MCF 10A (cell line): ENCODE data around the gene SBNO1. TPM values are rescaled to one million over a fixed set of nuclear protein-coding genes. Genes with fewer than 3 reads are reported as not detected.

Experiments
- BruUV-seq: library from RNA; stranded (reverse); fragments of 400-500 nt; replicated peaks from 2 replicates; lab custom pipeline; 2021; lab: Mats Ljungman, UMichigan
- CTCF ChIA-PET: fragments of 300-600 bp; sonication (Branson Sonifier 250); formaldehyde crosslinking; extraction: SDS; loops from one replicate; lab custom pipeline; 2021; ENCODE audit warnings: antibody characterized with exemption, inconsistent platforms; lab: Yijun Ruan, JAX
- POLR2A ChIA-PET: fragments of 300-600, 350-650 bp; sonication (Branson Sonifier 250); formaldehyde crosslinking; extraction: SDS; loops from one replicate; lab custom pipeline; 2020; ENCODE audit warnings: antibody characterized with exemption, inconsistent platforms; lab: Yijun Ruan, JAX
- DNase-seq: peaks from one replicate; pipeline ENCODE4 v3.0.0-alpha.2; 2018; ENCODE audit not compliant: unreplicated experiment
- H3K27ac Mint-ChIP-seq: one replicate; pipeline ENCODE4 v1.8.0; 2022; ENCODE audit warnings: mild to moderate bottlenecking, low read depth, mixed read lengths; ENCODE audit not compliant: unreplicated experiment
- H3K27me3 Mint-ChIP-seq: one replicate; pipeline ENCODE4 v1.8.0; 2022; ENCODE audit warnings: mixed read lengths; ENCODE audit not compliant: insufficient read depth, unreplicated experiment
- H3K36me3 Mint-ChIP-seq: one replicate; pipeline ENCODE4 v1.8.0; 2022; ENCODE audit warnings: mild to moderate bottlenecking, moderate library complexity, mixed read lengths; ENCODE audit not compliant: insufficient read depth, unreplicated experiment
- H3K4me1 Mint-ChIP-seq: one replicate; pipeline ENCODE4 v1.8.0; 2022; ENCODE audit warnings: mixed read lengths; ENCODE audit not compliant: insufficient read depth, unreplicated experiment
- H3K4me3 Mint-ChIP-seq: one replicate; pipeline ENCODE4 v1.8.0; 2022; ENCODE audit warnings: mild to moderate bottlenecking, moderate library complexity, mixed read lengths; ENCODE audit not compliant: unreplicated experiment
- H3K9me3 Mint-ChIP-seq: one replicate; pipeline ENCODE4 v1.8.0; 2022; ENCODE audit warnings: mixed read lengths; ENCODE audit not compliant: unreplicated experiment
- CTCF ChIP-seq: fragments of 200-600 bp; IDR thresholded peaks from one replicate; pipeline ENCODE4 v1.8.0; 2022; ENCODE audit warnings: antibody characterized with exemption, mild to moderate bottlenecking; ENCODE audit not compliant: unreplicated experiment
- intact Hi-C: fragments of 100-400 bp; cut with micrococcal nuclease; formaldehyde crosslinking; loops from 2 replicates; pipeline ENCODE4 v1.14.1; 2022
- total RNA-seq: library from RNA; stranded (reverse); gene quantifications from 2 replicates; pipeline ENCODE4 v1.2.3, GENCODE V29; 2022

The SBNO1 gene
- total RNA-seq, 1 experiment from 2014 or later = 30.3 TPM

GRCh38 chr12:123284669-123285068, 80.0 kb downstream of the SBNO1 start:
- no peaks in the 10 kb centered on the region for H3K9me3 Mint-ChIP-seq
- H3K4me3 Mint-ChIP-seq = no peak overlapping the region
- peaks cover 21% of the 10 kb centered on the region for H3K36me3 Mint-ChIP-seq
- no peak for TF ChIP-seq CTCF
- ChIA-PET POLR2A (no interaction called here), CTCF (no interaction called here)
- H3K4me1 Mint-ChIP-seq = no peaks in the 10 kb centered on the region
- no peaks in the 10 kb centered on the region for H3K27me3 Mint-ChIP-seq
- no peak for DNase-seq
- intact Hi-C loops = no loop called here
- H3K27ac Mint-ChIP-seq = no peak overlapping the region
- BruUV-seq = no TSS peak

GRCh38 chr12:123283461-123283860, 81.2 kb downstream of the SBNO1 start:
- Mint-ChIP-seq H3K4me1 (no peaks in the 10 kb centered on the region), H3K4me3 (no peak overlapping the region), H3K9me3 (no peaks in the 10 kb centered on the region), H3K27me3 (no peaks in the 10 kb centered on the region), H3K27ac (no peak overlapping the region), H3K36me3 (peaks cover 9% of the 10 kb centered on the region)
- DNase-seq = no peak
- ChIA-PET POLR2A (no interaction called here), CTCF (interaction anchor here (0.5 to 0.9 kb wide), 5 partner anchors 16 to 1297 kb away, joined by 3 to 6 read pairs (median 3); no protein-coding TSS in a partner anchor)
- no TSS peak for BruUV-seq
- TF ChIP-seq CTCF = no peak
- intact Hi-C loops = no loop called here

GRCh38 chr12:123282111-123282510, 82.5 kb downstream of the SBNO1 start:
- no peak for TF ChIP-seq CTCF
- peaks cover 6% of the 10 kb centered on the region for H3K36me3 Mint-ChIP-seq

GRCh38 chr12:123280971-123281370, 83.7 kb downstream of the SBNO1 start:
- no peak for DNase-seq
- Mint-ChIP-seq H3K4me1 (no peaks in the 10 kb centered on the region), H3K27ac (no peak overlapping the region), H3K4me3 (no peak overlapping the region), H3K27me3 (no peaks in the 10 kb centered on the region), H3K36me3 (peaks cover 6% of the 10 kb centered on the region), H3K9me3 (no peaks in the 10 kb centered on the region)
- POLR2A ChIA-PET = no interaction called here
- intact Hi-C loops = no loop called here
- BruUV-seq = no TSS peak
- CTCF ChIA-PET = interaction anchor here (0.6 to 1.1 kb wide), 3 partner anchors 301 to 1800 kb away, joined by 3 to 4 read pairs (median 4); no protein-coding TSS in a partner anchor
- no peak for TF ChIP-seq CTCF

More at GRCh38 chr12:123282111-123282510, 82.5 kb downstream of the SBNO1 start:
- intact Hi-C loops = no loop called here
- no peak overlapping the region for H3K4me3 Mint-ChIP-seq
- POLR2A ChIA-PET = interaction anchor here (0.7 to 1.1 kb wide), 2 partner anchors 81 to 452 kb away, joined by 3 read pairs; no protein-coding TSS in a partner anchor
- BruUV-seq = no TSS peak
- H3K4me1 Mint-ChIP-seq = no peaks in the 10 kb centered on the region
- DNase-seq = no peak
- H3K9me3 Mint-ChIP-seq = no peaks in the 10 kb centered on the region
- H3K27ac Mint-ChIP-seq = no peak overlapping the region
- H3K27me3 Mint-ChIP-seq = no peaks in the 10 kb centered on the region
- CTCF ChIA-PET = interaction anchor here (0.7 to 1.7 kb wide), 3 partner anchors 9 to 299 kb away, joined by 3 to 4 read pairs (median 4); no protein-coding TSS in a partner anchor
